Uterus (tissue), 2 donors: Measurements from ENCODE around the gene ASF1A.

Source experiments
- POLR2A ChIP-seq, 2 donors: fragments of 450-650 bp; IDR thresholded peaks; one replicate each; pipeline ENCODE4 v1.6.1; 2016; ENCODE audit warnings: antibody characterized with exemption in 2 of 2, mild to moderate bottlenecking in 1 of 2, moderate library complexity in 1 of 2
- TF ChIP-seq, protein P1 (sequence below), 4 experiments: fragments of 200-600 bp in 2 of 4; fragments of 450-650 bp in 2 of 4; sonication (generic) in 2 of 4; IDR thresholded peaks; one replicate each; pipeline ENCODE4 v1.5.1; 2016 to 2019; ENCODE audit warnings: antibody characterized with exemption in 4 of 4, mild to moderate bottlenecking in 2 of 4, moderate library complexity in 1 of 4

DNA sequence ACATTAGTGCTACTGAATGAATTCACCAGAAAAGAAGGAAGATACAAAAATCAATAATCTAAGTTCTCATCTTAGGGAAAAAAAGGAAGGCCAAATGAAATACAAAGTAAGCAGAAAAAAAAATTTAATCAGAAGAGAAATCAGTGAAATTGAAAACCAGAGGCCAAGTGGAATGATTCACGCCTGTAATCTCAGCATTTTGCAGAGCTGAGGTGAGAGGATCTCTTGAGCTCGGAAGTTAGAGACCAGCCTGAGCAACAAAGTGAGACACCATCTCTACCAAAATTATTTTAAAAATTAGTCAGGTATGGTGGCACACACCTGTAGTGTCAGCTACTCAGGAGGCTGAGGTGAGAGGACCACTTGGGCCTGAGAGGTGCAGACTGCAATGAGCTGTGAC lies 21.2 kb upstream of the ASF1A start:
- TF ChIP-seq, protein P1, sequence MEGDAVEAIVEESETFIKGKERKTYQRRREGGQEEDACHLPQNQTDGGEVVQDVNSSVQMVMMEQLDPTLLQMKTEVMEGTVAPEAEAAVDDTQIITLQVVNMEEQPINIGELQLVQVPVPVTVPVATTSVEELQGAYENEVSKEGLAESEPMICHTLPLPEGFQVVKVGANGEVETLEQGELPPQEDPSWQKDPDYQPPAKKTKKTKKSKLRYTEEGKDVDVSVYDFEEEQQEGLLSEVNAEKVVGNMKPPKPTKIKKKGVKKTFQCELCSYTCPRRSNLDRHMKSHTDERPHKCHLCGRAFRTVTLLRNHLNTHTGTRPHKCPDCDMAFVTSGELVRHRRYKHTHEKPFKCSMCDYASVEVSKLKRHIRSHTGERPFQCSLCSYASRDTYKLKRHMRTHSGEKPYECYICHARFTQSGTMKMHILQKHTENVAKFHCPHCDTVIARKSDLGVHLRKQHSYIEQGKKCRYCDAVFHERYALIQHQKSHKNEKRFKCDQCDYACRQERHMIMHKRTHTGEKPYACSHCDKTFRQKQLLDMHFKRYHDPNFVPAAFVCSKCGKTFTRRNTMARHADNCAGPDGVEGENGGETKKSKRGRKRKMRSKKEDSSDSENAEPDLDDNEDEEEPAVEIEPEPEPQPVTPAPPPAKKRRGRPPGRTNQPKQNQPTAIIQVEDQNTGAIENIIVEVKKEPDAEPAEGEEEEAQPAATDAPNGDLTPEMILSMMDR (IDR thresholded peaks at IDR 0.05), result no peak
- no peak for TF ChIP-seq POLR2A (IDR thresholded peaks at IDR 0.05)
